ENCODE measurements around the gene CD300LF. TPM values are rescaled to one million over a fixed set of nuclear protein-coding genes. Genes with fewer than 3 reads are reported as not detected.

CD300LF gene
- total RNA-seq, 4 donors from 2014 or later, result 1.1 to 1.7 TPM; not detected in 2

DNA sequence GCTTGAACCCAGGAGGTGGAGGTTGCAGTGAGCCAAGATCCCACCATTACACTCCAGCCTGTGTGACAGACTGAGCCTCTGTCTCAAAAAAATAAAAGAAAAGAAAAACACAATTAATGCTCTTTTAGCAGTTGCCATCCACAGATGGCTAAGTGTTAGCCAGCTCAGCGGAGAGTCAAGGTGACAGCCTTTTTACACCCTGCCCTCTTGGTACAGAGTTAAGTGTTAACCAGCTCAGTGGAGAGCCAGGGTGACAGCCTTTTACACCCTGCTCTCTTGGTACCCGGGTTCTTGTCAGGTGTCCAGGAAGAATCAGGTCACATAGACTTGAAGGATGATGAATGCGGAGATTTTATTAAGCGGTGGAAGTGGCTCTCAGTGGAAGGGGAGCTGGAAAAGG, 7.8 kb upstream of the CD300LF start:
- DNase-seq, result no peak
- no peaks in the 10 kb centered on the region for H3K27me3 ChIP-seq
- no peak overlapping the region for H3K4me3 ChIP-seq
- H3K36me3 ChIP-seq, result no peaks in the 10 kb centered on the region
- H3K9me3 ChIP-seq, result no peaks in the 10 kb centered on the region
- no peak for TF ChIP-seq POLR2A (IDR thresholded peaks at IDR 0.05)
- TF ChIP-seq, protein P1, sequence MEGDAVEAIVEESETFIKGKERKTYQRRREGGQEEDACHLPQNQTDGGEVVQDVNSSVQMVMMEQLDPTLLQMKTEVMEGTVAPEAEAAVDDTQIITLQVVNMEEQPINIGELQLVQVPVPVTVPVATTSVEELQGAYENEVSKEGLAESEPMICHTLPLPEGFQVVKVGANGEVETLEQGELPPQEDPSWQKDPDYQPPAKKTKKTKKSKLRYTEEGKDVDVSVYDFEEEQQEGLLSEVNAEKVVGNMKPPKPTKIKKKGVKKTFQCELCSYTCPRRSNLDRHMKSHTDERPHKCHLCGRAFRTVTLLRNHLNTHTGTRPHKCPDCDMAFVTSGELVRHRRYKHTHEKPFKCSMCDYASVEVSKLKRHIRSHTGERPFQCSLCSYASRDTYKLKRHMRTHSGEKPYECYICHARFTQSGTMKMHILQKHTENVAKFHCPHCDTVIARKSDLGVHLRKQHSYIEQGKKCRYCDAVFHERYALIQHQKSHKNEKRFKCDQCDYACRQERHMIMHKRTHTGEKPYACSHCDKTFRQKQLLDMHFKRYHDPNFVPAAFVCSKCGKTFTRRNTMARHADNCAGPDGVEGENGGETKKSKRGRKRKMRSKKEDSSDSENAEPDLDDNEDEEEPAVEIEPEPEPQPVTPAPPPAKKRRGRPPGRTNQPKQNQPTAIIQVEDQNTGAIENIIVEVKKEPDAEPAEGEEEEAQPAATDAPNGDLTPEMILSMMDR (IDR thresholded peaks at IDR 0.05), result no peak
- H3K27ac ChIP-seq, result no peak overlapping the region
- peaks cover 0 to 2% (median 0%) of the 10 kb centered on the region in 4 donors for H3K4me1 ChIP-seq

DNA sequence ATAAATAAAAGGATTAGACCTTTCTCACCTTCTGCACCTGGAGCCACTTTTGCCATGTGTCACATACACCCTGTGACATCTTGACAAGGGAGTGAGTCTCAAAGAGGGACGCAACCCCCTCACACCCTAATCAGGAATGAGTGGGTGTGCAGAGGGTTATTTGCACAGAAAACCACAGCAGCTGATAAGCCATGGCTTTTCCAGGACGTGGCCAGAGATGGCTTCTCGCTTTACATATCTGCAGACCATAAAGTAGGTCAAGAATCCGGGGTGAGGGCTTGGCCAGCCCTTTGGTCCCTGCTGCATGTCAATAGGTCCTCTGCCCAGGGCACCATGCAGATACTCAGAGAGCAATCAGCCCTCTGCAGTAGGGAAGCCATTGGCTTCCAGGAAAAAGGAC, 2.4 kb upstream of the CD300LF start:
- Histone ChIP-seq H3K27ac (no peak overlapping the region), H3K4me1 (peaks cover 0 to 6% (median 0%) of the 10 kb centered on the region in 4 donors), H3K9me3 (no peaks in the 10 kb centered on the region), H3K4me3 (no peak overlapping the region), H3K27me3 (no peaks in the 10 kb centered on the region), H3K36me3 (no peaks in the 10 kb centered on the region)
- DNase-seq, result no peak
- TF ChIP-seq, protein P1 (IDR thresholded peaks at IDR 0.05), result no peak
- TF ChIP-seq POLR2A (IDR thresholded peaks at IDR 0.05), result no peak

DNA sequence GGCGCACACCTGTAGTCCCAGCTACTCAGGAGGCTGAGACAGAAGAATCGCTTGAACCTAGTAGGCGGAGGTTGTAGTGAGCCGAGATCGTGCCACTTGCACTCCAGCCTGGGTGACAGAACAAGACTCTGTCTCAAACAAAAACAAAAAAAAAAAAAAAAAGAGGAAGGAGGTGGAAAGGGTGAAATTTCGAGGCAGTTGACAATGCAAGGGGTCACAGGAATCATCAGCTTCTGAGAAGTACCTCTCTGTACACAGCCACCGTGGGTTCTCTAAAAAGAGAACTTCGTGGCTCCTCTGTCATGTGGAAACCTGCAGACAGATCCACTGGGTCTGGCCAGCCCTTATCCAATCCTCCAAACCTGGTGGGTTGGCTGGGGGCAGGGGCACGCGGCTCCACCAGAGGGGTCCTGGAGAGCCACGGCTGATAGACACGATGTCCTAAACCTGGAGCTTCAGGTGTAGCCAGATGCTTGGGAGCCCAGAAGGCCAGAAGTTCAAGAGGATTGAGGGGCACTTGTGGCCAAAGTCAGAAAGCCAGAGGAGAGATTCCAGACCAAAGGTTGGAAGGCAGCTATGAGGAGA, 540 bp upstream of the CD300LF start:
- no peak overlapping the region for H3K4me3 ChIP-seq
- H3K27me3 ChIP-seq, result no peaks in the 10 kb centered on the region
- H3K9me3 ChIP-seq, result no peaks in the 10 kb centered on the region
- H3K4me1 ChIP-seq, result peaks cover 0 to 6% (median 0%) of the 10 kb centered on the region in 4 donors
- TF ChIP-seq, protein P1 (IDR thresholded peaks at IDR 0.05), result no peak
- TF ChIP-seq POLR2A (IDR thresholded peaks at IDR 0.05), result no peak
- H3K27ac ChIP-seq, result peak overlapping the region in 1 of 4 donors; percentile 9
- no peak for DNase-seq
- no peaks in the 10 kb centered on the region for H3K36me3 ChIP-seq

DNA sequence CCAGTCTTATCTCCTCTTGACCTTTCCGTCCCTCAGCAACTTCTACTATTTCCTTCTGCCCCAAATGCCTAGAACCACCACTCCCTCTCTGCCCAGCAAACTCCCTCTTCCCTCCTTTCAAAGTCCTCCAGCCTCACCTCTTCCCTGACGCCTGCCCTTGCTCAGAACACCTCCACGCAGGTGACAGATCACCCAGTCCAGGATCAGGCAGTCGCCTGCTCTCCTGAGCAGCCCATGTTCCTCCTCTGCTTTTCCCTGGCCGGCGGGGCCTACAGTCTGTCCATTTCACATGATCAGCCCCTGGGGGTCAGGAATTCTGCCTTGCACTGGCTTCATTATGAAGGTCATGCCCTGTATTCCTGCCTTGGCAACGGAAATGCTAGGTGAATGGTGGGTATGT, 422 bp downstream of the CD300LF start:
- H3K27ac ChIP-seq, result peak overlapping the region in 1 of 4 donors; percentile 9
- TF ChIP-seq, protein P1 (IDR thresholded peaks at IDR 0.05), result no peak
- no peak for TF ChIP-seq POLR2A (IDR thresholded peaks at IDR 0.05)
- H3K36me3 ChIP-seq, result no peaks in the 10 kb centered on the region
- no peaks in the 10 kb centered on the region for H3K9me3 ChIP-seq
- no peak for DNase-seq
- H3K4me3 ChIP-seq, result peak overlapping the region in 1 of 4 donors; percentile 10
- peaks cover 0 to 6% (median 0%) of the 10 kb centered on the region in 4 donors for H3K4me1 ChIP-seq
- H3K27me3 ChIP-seq, result no peaks in the 10 kb centered on the region

DNA sequence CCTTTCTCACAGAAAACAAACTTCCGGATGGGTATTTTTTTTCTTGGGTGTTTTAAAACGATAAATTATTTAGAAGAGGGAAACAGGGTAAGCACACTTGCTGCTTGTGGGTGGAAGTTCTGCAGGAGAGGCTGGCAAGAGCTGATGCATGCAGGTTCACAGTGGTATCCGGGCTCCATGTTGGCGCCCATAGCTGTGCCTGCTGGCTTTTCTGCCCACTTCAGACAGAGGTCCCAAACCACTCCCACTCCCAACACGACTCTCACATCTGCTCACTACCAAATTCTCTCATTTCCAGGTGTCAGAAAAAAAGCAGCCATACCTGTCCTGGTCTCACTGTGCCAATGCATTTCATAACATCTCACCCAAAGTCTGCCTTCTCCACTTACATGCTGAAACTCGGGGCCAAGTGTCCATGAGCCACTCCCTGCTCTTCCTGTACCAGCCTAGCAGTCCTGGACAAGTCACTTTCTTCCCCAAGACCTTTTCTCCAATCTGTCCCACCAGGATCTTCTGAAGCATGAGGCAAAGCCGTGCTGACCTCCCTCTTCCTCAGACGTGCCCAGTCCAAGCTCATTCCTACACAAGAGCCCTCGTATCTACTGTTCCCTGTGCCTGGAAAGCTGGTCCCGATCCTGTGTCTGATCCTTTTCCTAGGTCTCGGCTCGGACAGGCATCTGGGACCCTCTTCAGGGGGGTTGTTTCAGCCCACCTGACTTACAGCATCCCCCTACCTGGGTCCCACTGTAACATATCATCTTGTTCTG, 1.5 kb downstream of the CD300LF start:
- Histone ChIP-seq H3K27ac (no peak overlapping the region), H3K9me3 (no peaks in the 10 kb centered on the region), H3K27me3 (no peaks in the 10 kb centered on the region), H3K4me1 (peaks cover 0 to 6% (median 0%) of the 10 kb centered on the region in 4 donors), H3K4me3 (no peak overlapping the region), H3K36me3 (no peaks in the 10 kb centered on the region)
- no peak for TF ChIP-seq POLR2A (IDR thresholded peaks at IDR 0.05)
- TF ChIP-seq, protein P1 (IDR thresholded peaks at IDR 0.05), result no peak
- no peak for DNase-seq
